ENCODE results near the gene FRY. TPM values are rescaled to one million over a fixed set of nuclear protein-coding genes. Genes with fewer than 3 reads are reported as not detected.

The FRY gene
- total and polyA plus RNA-seq, 2 of the 13 experiments (the other 11 are each of a cell fraction or from before 2014, with no cell fraction given): 8.2 to 13.1 TPM

DNA sequence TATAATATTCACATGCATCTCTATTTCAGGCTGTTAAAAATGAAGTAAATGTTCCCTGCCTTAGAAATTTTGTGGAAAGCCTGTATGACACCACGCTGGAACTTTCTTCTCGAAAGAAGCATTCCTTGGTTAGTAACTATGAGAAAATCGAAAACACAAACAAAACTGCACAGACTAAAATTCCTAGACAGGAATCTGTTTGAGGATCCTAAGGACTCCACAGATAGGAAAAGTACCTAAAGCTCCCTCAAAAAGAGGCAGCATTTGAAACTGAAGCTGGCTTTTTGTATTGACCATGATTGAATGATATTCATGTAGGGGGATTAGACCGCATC, 103.4 kb downstream of the FRY start:
- intact Hi-C loops (cut with micrococcal nuclease; ENCODE audit: unreplicated experiment) (no loop called here), in situ Hi-C loops (cut with HindIII; ENCODE audit: extremely low pct_ligation_motif_present, low pct_unique_long_range_greater_than_20kb) (loop anchor here (25.0 kb wide), 1 partner anchor 98 kb away; the partner anchor contains the start of gene FRY)
- TF ChIP-seq, protein P1, sequence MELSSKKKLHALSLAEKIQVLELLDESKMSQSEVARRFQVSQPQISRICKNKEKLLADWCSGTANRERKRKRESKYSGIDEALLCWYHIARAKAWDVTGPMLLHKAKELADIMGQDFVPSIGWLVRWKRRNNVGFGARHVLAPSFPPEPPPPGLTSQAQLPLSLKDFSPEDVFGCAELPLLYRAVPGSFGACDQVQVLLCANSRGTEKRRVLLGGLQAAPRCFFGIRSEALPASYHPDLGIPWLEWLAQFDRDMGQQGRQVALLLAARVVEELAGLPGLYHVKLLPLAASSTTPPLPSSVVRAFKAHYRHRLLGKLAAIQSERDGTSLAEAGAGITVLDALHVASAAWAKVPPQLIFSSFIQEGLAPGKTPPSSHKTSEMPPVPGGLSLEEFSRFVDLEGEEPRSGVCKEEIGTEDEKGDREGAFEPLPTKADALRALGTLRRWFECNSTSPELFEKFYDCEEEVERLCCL (CRISPR knock-in tag; IDR thresholded peaks at IDR 0.05; ENCODE audit: borderline replicate concordance): no peak
- TF ChIP-seq, protein P2, sequence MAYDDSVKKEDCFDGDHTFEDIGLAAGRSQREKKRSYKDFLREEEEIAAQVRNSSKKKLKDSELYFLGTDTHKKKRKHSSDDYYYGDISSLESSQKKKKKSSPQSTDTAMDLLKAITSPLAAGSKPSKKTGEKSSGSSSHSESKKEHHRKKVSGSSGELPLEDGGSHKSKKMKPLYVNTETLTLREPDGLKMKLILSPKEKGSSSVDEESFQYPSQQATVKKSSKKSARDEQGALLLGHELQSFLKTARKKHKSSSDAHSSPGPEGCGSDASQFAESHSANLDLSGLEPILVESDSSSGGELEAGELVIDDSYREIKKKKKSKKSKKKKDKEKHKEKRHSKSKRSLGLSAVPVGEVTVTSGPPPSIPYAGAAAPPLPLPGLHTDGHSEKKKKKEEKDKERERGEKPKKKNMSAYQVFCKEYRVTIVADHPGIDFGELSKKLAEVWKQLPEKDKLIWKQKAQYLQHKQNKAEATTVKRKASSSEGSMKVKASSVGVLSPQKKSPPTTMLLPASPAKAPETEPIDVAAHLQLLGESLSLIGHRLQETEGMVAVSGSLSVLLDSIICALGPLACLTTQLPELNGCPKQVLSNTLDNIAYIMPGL (CRISPR knock-in tag; IDR thresholded peaks at IDR 0.05; ENCODE audit: borderline replicate concordance in 1 of 2, low read depth in 1 of 2): no peak
- TF ChIP-seq, protein P3, sequence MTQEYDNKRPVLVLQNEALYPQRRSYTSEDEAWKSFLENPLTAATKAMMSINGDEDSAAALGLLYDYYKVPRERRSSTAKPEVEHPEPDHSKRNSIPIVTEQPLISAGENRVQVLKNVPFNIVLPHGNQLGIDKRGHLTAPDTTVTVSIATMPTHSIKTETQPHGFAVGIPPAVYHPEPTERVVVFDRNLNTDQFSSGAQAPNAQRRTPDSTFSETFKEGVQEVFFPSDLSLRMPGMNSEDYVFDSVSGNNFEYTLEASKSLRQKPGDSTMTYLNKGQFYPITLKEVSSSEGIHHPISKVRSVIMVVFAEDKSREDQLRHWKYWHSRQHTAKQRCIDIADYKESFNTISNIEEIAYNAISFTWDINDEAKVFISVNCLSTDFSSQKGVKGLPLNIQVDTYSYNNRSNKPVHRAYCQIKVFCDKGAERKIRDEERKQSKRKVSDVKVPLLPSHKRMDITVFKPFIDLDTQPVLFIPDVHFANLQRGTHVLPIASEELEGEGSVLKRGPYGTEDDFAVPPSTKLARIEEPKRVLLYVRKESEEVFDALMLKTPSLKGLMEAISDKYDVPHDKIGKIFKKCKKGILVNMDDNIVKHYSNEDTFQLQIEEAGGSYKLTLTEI (CRISPR knock-in tag; conservative IDR thresholded peaks at IDR 0.05): no peak
- Histone ChIP-seq H3K4me1 (ENCODE audit: insufficient read depth, low read length) (peaks cover 39% of the 10 kb centered on the region), H3K9me3 (ENCODE audit: low read length) (no peaks in the 10 kb centered on the region), H4K20me1 (ENCODE audit: insufficient read depth, low read length) (no peaks in the 10 kb centered on the region), H3K9ac (ENCODE audit: insufficient read depth, low read depth, low read length) (no peak overlapping the region), H3K27ac (ENCODE audit: extremely low read length, insufficient read depth, low read length) (no peak overlapping the region), H3K4me3 (replicated peaks in 1 of 3; ENCODE audit: insufficient read depth in 1 of 3, low read depth in 2 of 3, low read length in 3 of 3) (no peak overlapping the region), H3K36me3 (replicated peaks in 1 of 2; ENCODE audit: control insufficient read depth in 1 of 2, insufficient read depth in 2 of 2, low read length in 2 of 2) (peaks cover 2% of the 10 kb centered on the region in 2 experiments; a peak in 1 of 5 replicates), H2AFZ (ENCODE audit: low read length) (no peak overlapping the region), H3K4me2 (ENCODE audit: low read depth, low read length) (no peak overlapping the region), H3K27me3 (ENCODE audit: control insufficient read depth in 1 of 2, insufficient read depth in 2 of 2, low read length in 2 of 2) (no peaks in the 10 kb centered on the region), H3K79me2 (ENCODE audit: insufficient read depth, low read length) (no peaks in the 10 kb centered on the region)
- ChIA-PET CTCF (ENCODE audit: low intra/inter-chr PET ratio, low total read pairs) (no interaction called here), POLR2A (no interaction called here)
- DNase-seq (ENCODE audit: low spot score) (no peak), FAIRE-seq (no peak), ATAC-seq (no peak)
- no TSS peak for BruUV-seq (replicated peaks)
- WGBS (ENCODE audit: low lambda C conversion rate): 98% methylated on average over 4 of the region's 4 CpGs

Measured in HepG2 (cell line).